Measurements from ENCODE around the gene HHIP.
"Not testable (repeated sequence)": the region's sequence is repeated elsewhere in the genome, so short reads cannot be mapped to it uniquely, and the experiment has no call there.

- TF ChIP-seq CTCF (IDR thresholded peaks at IDR 0.05); EZH2 (IDR thresholded peaks at IDR 0.05; ENCODE audit: borderline replicate concordance, insufficient read depth, low read depth, low read length, poor library complexity, severe bottlenecking): not testable (repeated sequence)
Observed at GRCh38 chr4:144768809-144769208, 122.9 kb downstream of the HHIP start.

All from B cell (primary cell).